Neuronal stem cell (in vitro differentiated cells): ENCODE measurements around the gene CTTNBP2.

Experiments
- DNase-seq: peaks from one replicate; pipeline ENCODE4 v3.0.0-alpha.2; 2013; ENCODE audit warnings: low spot score
- H2AFZ ChIP-seq: one replicate; pipeline ENCODE4 v1.6.1; 2013; ENCODE audit warnings: mild to moderate bottlenecking, low read length, inconsistent platforms
- H2AK5ac ChIP-seq: 2 replicates; pipeline ENCODE4 v1.6.1; 2013; ENCODE audit warnings: low read depth, mild to moderate bottlenecking, inconsistent platforms, low read length, moderate library complexity, mixed read lengths
- H2BK120ac ChIP-seq: 2 replicates; pipeline ENCODE4 v1.6.1; 2013; ENCODE audit warnings: low read depth, mild to moderate bottlenecking, inconsistent platforms, low read length, moderate library complexity, mixed read lengths
- H2BK12ac ChIP-seq: one replicate; pipeline ENCODE4 v1.6.1; 2013; ENCODE audit warnings: low read length, inconsistent platforms
- H2BK15ac ChIP-seq: 2 replicates; pipeline ENCODE4 v1.6.1; 2013; ENCODE audit warnings: mild to moderate bottlenecking, low read length, inconsistent platforms, mixed read lengths
- H2BK5ac ChIP-seq: one replicate; pipeline ENCODE4 v1.6.1; 2013; ENCODE audit warnings: inconsistent platforms, mild to moderate bottlenecking, low read length, moderate library complexity
- H3K14ac ChIP-seq: one replicate; pipeline ENCODE4 v1.6.1; 2013; ENCODE audit warnings: low read length, inconsistent platforms
- H3K18ac ChIP-seq: 2 replicates; pipeline ENCODE4 v1.6.1; 2013; ENCODE audit warnings: low read length, inconsistent platforms
- H3K23ac ChIP-seq: 2 replicates; pipeline ENCODE4 v1.6.1; 2013; ENCODE audit warnings: low read depth, mild to moderate bottlenecking, mixed read lengths, low read length, inconsistent platforms; ENCODE audit not compliant: poor library complexity
- H3K27ac ChIP-seq: replicated peaks from 3 replicates; pipeline ENCODE4 v1.5.1; 2013; ENCODE audit warnings: low read length, inconsistent platforms
- H3K27me3 ChIP-seq, 3 experiments: 2 replicates each; pipeline ENCODE4 v1.6.1; 2013; ENCODE audit warnings: low read length in 3 of 3, mild to moderate bottlenecking in 2 of 3, inconsistent platforms in 1 of 3, low read depth in 1 of 3, mixed read lengths in 1 of 3, moderate library complexity in 1 of 3; ENCODE audit not compliant: control insufficient read depth in 3 of 3, insufficient read depth in 3 of 3
- H3K36me3 ChIP-seq, 2 donors: replicated peaks in 1 of 2; 2 replicates each; pipeline ENCODE4 v1.6.1; 2013; ENCODE audit warnings: low read length in 2 of 2; ENCODE audit not compliant: control insufficient read depth in 2 of 2, insufficient read depth in 2 of 2
- H3K4ac ChIP-seq: 2 replicates; pipeline ENCODE4 v1.6.1; 2013; ENCODE audit warnings: inconsistent platforms, mild to moderate bottlenecking, low read length, moderate library complexity
- H3K4me1 ChIP-seq, 2 donors: 1 replicate in 1 of 2; 2 replicates in 1 of 2; pipeline ENCODE4 v1.6.1; 2013; ENCODE audit warnings: low read length in 2 of 2, low read depth in 1 of 2; ENCODE audit not compliant: control insufficient read depth in 2 of 2, insufficient read depth in 1 of 2
- H3K4me2 ChIP-seq: one replicate; pipeline ENCODE4 v1.6.1; 2013; ENCODE audit warnings: mild to moderate bottlenecking, low read length, inconsistent platforms; ENCODE audit not compliant: insufficient read depth, poor library complexity, severe bottlenecking
- H3K4me3 ChIP-seq, 2 donors: 2 replicates each; pipeline ENCODE4 v1.5.1; 2013; ENCODE audit warnings: low read length in 2 of 2, mild to moderate bottlenecking in 2 of 2, inconsistent platforms in 1 of 2, moderate library complexity in 1 of 2
- H3K79me1 ChIP-seq: one replicate; pipeline ENCODE4 v1.6.1; 2013; ENCODE audit warnings: low read depth, mild to moderate bottlenecking, inconsistent platforms, low read length, moderate library complexity
- H3K9ac ChIP-seq: one replicate; pipeline ENCODE4 v1.6.1; 2013; ENCODE audit warnings: mild to moderate bottlenecking, low read depth, low read length, inconsistent platforms; ENCODE audit not compliant: poor library complexity
- H3K9me3 ChIP-seq, 2 donors: replicated peaks in 1 of 2; 2 replicates each; pipeline versions ENCODE3 to v1.6.1; 2013; ENCODE audit warnings: low read length in 2 of 2, mild to moderate bottlenecking in 2 of 2, inconsistent platforms in 1 of 2, low read depth in 1 of 2, mixed read lengths in 1 of 2, moderate library complexity in 1 of 2; ENCODE audit not compliant: control insufficient read depth in 2 of 2, insufficient read depth in 1 of 2
- H4K8ac ChIP-seq: one replicate; pipeline ENCODE4 v1.6.1; 2013; ENCODE audit warnings: low read depth, mild to moderate bottlenecking, inconsistent platforms, low read length, moderate library complexity
- H4K91ac ChIP-seq: one replicate; pipeline ENCODE4 v1.6.1; 2013; ENCODE audit warnings: low read length, low read depth, mild to moderate bottlenecking, inconsistent platforms; ENCODE audit not compliant: poor library complexity
- WGBS, 2 donors: extraction: QIAGEN DNeasy Blood & Tissue Kit; methylation state at CpG; one replicate each; pipeline ENCODE4 v1.1.7; 2013; ENCODE audit warnings: missing lambda C conversion rate in 2 of 2, mixed read lengths in 1 of 2; ENCODE audit not compliant: insufficient read length in 2 of 2, insufficient replicate concordance in 1 of 2; ENCODE audit errors: extremely low coverage in 2 of 2; 5-methylcytosine and 5-hydroxymethylcytosine counted together

CTTNBP2 gene

GRCh38 chr7:117859246-117859812 is 13.9 kb downstream of the CTTNBP2 start:
- H2BK5ac ChIP-seq: no peak overlapping the region
- H3K4me3 ChIP-seq: no peak overlapping the region
- peaks cover 0 to 1% of the 10 kb centered on the region in 2 donors for H3K36me3 ChIP-seq
- H3K27me3 ChIP-seq: no peaks in the 10 kb centered on the region
- H2BK12ac ChIP-seq: no peak overlapping the region
- H2BK120ac ChIP-seq: no peak overlapping the region
- H3K23ac ChIP-seq: no peak overlapping the region
- H3K18ac ChIP-seq: no peak overlapping the region
- no peak overlapping the region for H4K91ac ChIP-seq
- no peak overlapping the region for H3K9ac ChIP-seq
- WGBS, 2 donors: no CpG with 5 or more reads among the region's 4 CpGs
- no peaks in the 10 kb centered on the region for H3K4me1 ChIP-seq
- no peak overlapping the region for H2AK5ac ChIP-seq
- H2AFZ ChIP-seq: no peak overlapping the region
- H3K14ac ChIP-seq: no peak overlapping the region
- no peak for DNase-seq
- H3K79me1 ChIP-seq: peaks cover 3% of the 10 kb centered on the region
- H3K4me2 ChIP-seq: no peak overlapping the region
- H4K8ac ChIP-seq: no peak overlapping the region
- H3K27ac ChIP-seq: no peak overlapping the region
- H3K9me3 ChIP-seq: no peaks in the 10 kb centered on the region
- H2BK15ac ChIP-seq: no peak overlapping the region
- H3K4ac ChIP-seq: no peak overlapping the region

DNA sequence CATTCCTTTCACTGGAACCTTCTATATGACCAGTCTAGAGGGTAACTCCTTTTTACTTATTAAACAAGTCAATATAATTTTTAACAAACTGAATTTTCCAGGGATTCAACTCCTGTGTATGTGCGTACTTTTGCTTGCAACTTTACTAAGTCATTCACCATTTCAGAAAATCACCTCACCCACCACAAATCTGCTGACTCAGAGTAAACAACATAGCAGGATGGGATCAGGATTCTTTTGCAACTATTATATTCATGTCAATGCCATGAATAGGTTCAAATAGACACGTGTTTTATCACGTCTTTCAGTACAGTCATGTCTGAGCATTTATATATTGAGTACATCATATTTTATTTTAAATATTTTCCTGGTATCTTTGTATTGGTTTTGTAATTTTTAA is 14.5 kb downstream of the CTTNBP2 start:
- no peak overlapping the region for H2AK5ac ChIP-seq
- no peak overlapping the region for H3K18ac ChIP-seq
- H3K4me3 ChIP-seq: no peak overlapping the region
- no peak for DNase-seq
- no peak overlapping the region for H2BK15ac ChIP-seq
- peaks cover 0 to 1% of the 10 kb centered on the region in 2 donors for H3K36me3 ChIP-seq
- H3K23ac ChIP-seq: no peak overlapping the region
- H3K14ac ChIP-seq: no peak overlapping the region
- no peak overlapping the region for H2BK12ac ChIP-seq
- no peak overlapping the region for H2AFZ ChIP-seq
- H4K91ac ChIP-seq: no peak overlapping the region
- peaks cover 3% of the 10 kb centered on the region for H3K79me1 ChIP-seq
- H3K27ac ChIP-seq: no peak overlapping the region
- no peak overlapping the region for H4K8ac ChIP-seq
- no peak overlapping the region for H3K9ac ChIP-seq
- H2BK5ac ChIP-seq: no peak overlapping the region
- no peak overlapping the region for H2BK120ac ChIP-seq
- WGBS, 2 donors: no CpG with 5 or more reads among the region's 3 CpGs
- no peaks in the 10 kb centered on the region for H3K27me3 ChIP-seq
- H3K4me2 ChIP-seq: no peak overlapping the region
- H3K9me3 ChIP-seq: no peaks in the 10 kb centered on the region
- no peak overlapping the region for H3K4ac ChIP-seq
- H3K4me1 ChIP-seq: no peaks in the 10 kb centered on the region

- Histone ChIP-seq H2BK5ac (no peak overlapping the region), H3K9me3 (no peaks in the 10 kb centered on the region), H3K4ac (no peak overlapping the region), H3K4me2 (no peak overlapping the region), H4K8ac (no peak overlapping the region), H3K4me3 (no peak overlapping the region), H3K27ac (no peak overlapping the region), H3K9ac (no peak overlapping the region), H3K4me1 (no peaks in the 10 kb centered on the region), H3K27me3 (no peaks in the 10 kb centered on the region), H3K36me3 (peaks cover 0 to 1% of the 10 kb centered on the region in 2 donors), H3K79me1 (peaks cover 3% of the 10 kb centered on the region), H3K23ac (no peak overlapping the region), H4K91ac (no peak overlapping the region), H3K14ac (no peak overlapping the region), H2AFZ (no peak overlapping the region), H2BK120ac (no peak overlapping the region), H2BK15ac (no peak overlapping the region), H3K18ac (no peak overlapping the region), H2BK12ac (no peak overlapping the region), H2AK5ac (no peak overlapping the region)
- WGBS, 2 donors: no CpG with 5 or more reads among the region's 6 CpGs
- no peak for DNase-seq
Measured at GRCh38 chr7:117857718-117858117, 15.5 kb downstream of the CTTNBP2 start.

GRCh38 chr7:117856196-117856595 is 17.0 kb downstream of the CTTNBP2 start:
- H3K4me1 ChIP-seq: no peaks in the 10 kb centered on the region
- H2BK120ac ChIP-seq: no peak overlapping the region
- no peak overlapping the region for H3K27ac ChIP-seq
- H3K9ac ChIP-seq: no peak overlapping the region
- no peak overlapping the region for H3K4me2 ChIP-seq
- H2BK12ac ChIP-seq: no peak overlapping the region
- H2AFZ ChIP-seq: no peak overlapping the region
- H4K8ac ChIP-seq: no peak overlapping the region
- no peak for DNase-seq
- peaks cover 0 to 1% of the 10 kb centered on the region in 2 donors for H3K36me3 ChIP-seq
- H3K9me3 ChIP-seq: no peaks in the 10 kb centered on the region
- H3K18ac ChIP-seq: no peak overlapping the region
- no peak overlapping the region for H3K14ac ChIP-seq
- no peak overlapping the region for H2BK15ac ChIP-seq
- no peak overlapping the region for H3K4ac ChIP-seq
- H4K91ac ChIP-seq: no peak overlapping the region
- H3K4me3 ChIP-seq: no peak overlapping the region
- H3K23ac ChIP-seq: no peak overlapping the region
- H3K27me3 ChIP-seq: no peaks in the 10 kb centered on the region
- H3K79me1 ChIP-seq: no peaks in the 10 kb centered on the region
- no peak overlapping the region for H2AK5ac ChIP-seq
- H2BK5ac ChIP-seq: no peak overlapping the region
